Measurements from ENCODE around the gene NTRK3.

Gene NTRK3

GRCh38 chr15:87866961-87867360 is 389.6 kb downstream of the NTRK3 start:
- TF ChIP-seq GATA3 (IDR thresholded peaks at IDR 0.05; ENCODE audit: low read depth, low read length) (no peak), GATA2 (IDR thresholded peaks at IDR 0.05; ENCODE audit: low read depth, low read length) (no peak)

GRCh38 chr15:87863152-87863551 is 393.4 kb downstream of the NTRK3 start:
- TF ChIP-seq GATA3 (IDR thresholded peaks at IDR 0.05; ENCODE audit: low read depth, low read length) (no peak), GATA2 (IDR thresholded peaks at IDR 0.05; ENCODE audit: low read depth, low read length) (no peak)

- no peak for TF ChIP-seq GATA3 (IDR thresholded peaks at IDR 0.05; ENCODE audit: low read depth, low read length)
- no peak for TF ChIP-seq GATA2 (IDR thresholded peaks at IDR 0.05; ENCODE audit: low read depth, low read length)
Observed at GRCh38 chr15:87860743-87861142, 395.8 kb downstream of the NTRK3 start.

- no peak for TF ChIP-seq GATA2 (IDR thresholded peaks at IDR 0.05; ENCODE audit: low read depth, low read length)
- TF ChIP-seq GATA3 (IDR thresholded peaks at IDR 0.05; ENCODE audit: low read depth, low read length): no peak
Observed at GRCh38 chr15:87858651-87859050, 397.9 kb downstream of the NTRK3 start.

GRCh38 chr15:87851497-87851896 is 405.0 kb downstream of the NTRK3 start:
- TF ChIP-seq GATA2 (IDR thresholded peaks at IDR 0.05; ENCODE audit: low read depth, low read length): no peak
- TF ChIP-seq GATA3 (IDR thresholded peaks at IDR 0.05; ENCODE audit: low read depth, low read length): no peak

GRCh38 chr15:87850916-87851315 is 405.6 kb downstream of the NTRK3 start:
- TF ChIP-seq GATA3 (IDR thresholded peaks at IDR 0.05; ENCODE audit: low read depth, low read length): no peak
- TF ChIP-seq GATA2 (IDR thresholded peaks at IDR 0.05; ENCODE audit: low read depth, low read length): no peak

GRCh38 chr15:87849181-87849580 is 407.4 kb downstream of the NTRK3 start:
- TF ChIP-seq GATA3 (IDR thresholded peaks at IDR 0.05; ENCODE audit: low read depth, low read length) (no peak), GATA2 (IDR thresholded peaks at IDR 0.05; ENCODE audit: low read depth, low read length) (no peak)

- no peak for TF ChIP-seq GATA2 (IDR thresholded peaks at IDR 0.05; ENCODE audit: low read depth, low read length)
- no peak for TF ChIP-seq GATA3 (IDR thresholded peaks at IDR 0.05; ENCODE audit: low read depth, low read length)
Observed at GRCh38 chr15:87848012-87848411, 408.5 kb downstream of the NTRK3 start.

GRCh38 chr15:87846746-87847145 is 409.8 kb downstream of the NTRK3 start:
- no peak for TF ChIP-seq GATA2 (IDR thresholded peaks at IDR 0.05; ENCODE audit: low read depth, low read length)
- no peak for TF ChIP-seq GATA3 (IDR thresholded peaks at IDR 0.05; ENCODE audit: low read depth, low read length)

- TF ChIP-seq GATA2 (IDR thresholded peaks at IDR 0.05; ENCODE audit: low read depth, low read length): no peak
- no peak for TF ChIP-seq GATA3 (IDR thresholded peaks at IDR 0.05; ENCODE audit: low read depth, low read length)
Observed at GRCh38 chr15:87843312-87843711, 413.2 kb downstream of the NTRK3 start.

GRCh38 chr15:87841426-87841998 is 415.0 kb downstream of the NTRK3 start:
- TF ChIP-seq GATA2 (IDR thresholded peaks at IDR 0.05; ENCODE audit: low read depth, low read length) (no peak), GATA3 (IDR thresholded peaks at IDR 0.05; ENCODE audit: low read depth, low read length) (no peak)

GRCh38 chr15:87829332-87830050 is 427.0 kb downstream of the NTRK3 start:
- no peak for TF ChIP-seq GATA2 (IDR thresholded peaks at IDR 0.05; ENCODE audit: low read depth, low read length)
- TF ChIP-seq GATA3 (IDR thresholded peaks at IDR 0.05; ENCODE audit: low read depth, low read length): no peak

- TF ChIP-seq GATA3 (IDR thresholded peaks at IDR 0.05; ENCODE audit: low read depth, low read length): no peak
- TF ChIP-seq GATA2 (IDR thresholded peaks at IDR 0.05; ENCODE audit: low read depth, low read length): no peak
Observed at GRCh38 chr15:87828608-87829007, 427.9 kb downstream of the NTRK3 start.

- TF ChIP-seq GATA3 (IDR thresholded peaks at IDR 0.05; ENCODE audit: low read depth, low read length) (no peak), GATA2 (IDR thresholded peaks at IDR 0.05; ENCODE audit: low read depth, low read length) (no peak)
Observed at GRCh38 chr15:87827131-87827530, 429.4 kb downstream of the NTRK3 start.

- TF ChIP-seq GATA2 (IDR thresholded peaks at IDR 0.05; ENCODE audit: low read depth, low read length) (no peak), GATA3 (IDR thresholded peaks at IDR 0.05; ENCODE audit: low read depth, low read length) (no peak)
Observed at GRCh38 chr15:87826119-87826747, 430.3 kb downstream of the NTRK3 start.

Measured in SH-SY5Y (cell line).